H9 (cell line): ENCODE data around the gene YY1. TPM values are rescaled to one million over a fixed set of nuclear protein-coding genes. Genes with fewer than 3 reads are reported as not detected.

ENCODE experiments used
- DNase-seq: peaks from one replicate; pipeline ENCODE4 v3.0.0-alpha.2; 2017
- H2AFZ ChIP-seq: one replicate; pipeline ENCODE4 v1.6.1; 2013; ENCODE audit warnings: mild to moderate bottlenecking, low read length, control low read depth, moderate library complexity
- H2AK5ac ChIP-seq: 2 replicates; pipeline ENCODE4 v1.6.1; 2013; ENCODE audit warnings: low read length, control low read depth, mixed read lengths; ENCODE audit not compliant: insufficient read length
- H2BK120ac ChIP-seq: one replicate; pipeline ENCODE4 v1.6.1; 2013; ENCODE audit warnings: low read depth, mild to moderate bottlenecking, low read length, control low read depth, inconsistent platforms; ENCODE audit not compliant: poor library complexity, severe bottlenecking
- H2BK12ac ChIP-seq: 2 replicates; pipeline ENCODE4 v1.6.1; 2013; ENCODE audit warnings: low read length, control low read depth, mixed read lengths, low read depth; ENCODE audit not compliant: insufficient read length
- H2BK15ac ChIP-seq: 2 replicates; pipeline ENCODE4 v1.6.1; 2013; ENCODE audit warnings: low read depth, low read length, control low read depth
- H2BK20ac ChIP-seq: one replicate; pipeline ENCODE4 v1.6.1; 2013; ENCODE audit warnings: low read depth, mild to moderate bottlenecking, low read length, control low read depth, inconsistent platforms; ENCODE audit not compliant: poor library complexity, severe bottlenecking
- H2BK5ac ChIP-seq: 2 replicates; pipeline ENCODE4 v1.6.1; 2013; ENCODE audit warnings: low read length, control low read depth, mixed read lengths; ENCODE audit not compliant: insufficient read length
- H3K14ac ChIP-seq: 2 replicates; pipeline ENCODE4 v1.6.1; 2013; ENCODE audit warnings: low read length, control low read depth; ENCODE audit not compliant: insufficient read depth
- H3K18ac ChIP-seq: 2 replicates; pipeline ENCODE4 v1.6.1; 2013; ENCODE audit warnings: low read depth, mild to moderate bottlenecking, mixed read lengths, low read length, control low read depth; ENCODE audit not compliant: insufficient read length
- H3K23ac ChIP-seq: 2 replicates; pipeline ENCODE4 v1.6.1; 2013; ENCODE audit warnings: low read length, control low read depth, mixed read lengths, low read depth; ENCODE audit not compliant: insufficient read length
- H3K23me2 ChIP-seq: 2 replicates; pipeline ENCODE4 v1.6.1; 2013; ENCODE audit warnings: low read depth, mild to moderate bottlenecking, mixed read lengths, low read length, control low read depth; ENCODE audit not compliant: insufficient read length, poor library complexity, severe bottlenecking
- H3K27ac ChIP-seq: 2 replicates; pipeline ENCODE4 v1.5.1; 2013; ENCODE audit warnings: low read length, control low read depth, mixed read lengths, low read depth; ENCODE audit not compliant: insufficient read length
- H3K27me3 ChIP-seq: 2 replicates; pipeline ENCODE4 v1.6.1; 2013; ENCODE audit warnings: low read length, control low read depth, inconsistent platforms; ENCODE audit not compliant: insufficient read depth
- H3K4ac ChIP-seq: 2 replicates; pipeline ENCODE4 v1.6.1; 2013; ENCODE audit warnings: low read depth, mild to moderate bottlenecking, control low read depth, inconsistent platforms, low read length, moderate library complexity
- H3K4me1 ChIP-seq: 2 replicates; pipeline ENCODE4 v1.6.1; 2013; ENCODE audit warnings: low read length, control low read depth, inconsistent platforms; ENCODE audit not compliant: insufficient read depth
- H3K4me2 ChIP-seq: 2 replicates; pipeline ENCODE4 v1.6.1; 2013; ENCODE audit warnings: low read length, control low read depth, mixed read lengths; ENCODE audit not compliant: insufficient read length, insufficient read depth
- H3K56ac ChIP-seq: 2 replicates; pipeline ENCODE4 v1.6.1; 2013; ENCODE audit warnings: low read depth, mild to moderate bottlenecking, mixed read lengths, low read length, control low read depth; ENCODE audit not compliant: insufficient read length
- H3K79me1 ChIP-seq: 2 replicates; pipeline ENCODE4 v1.6.1; 2013; ENCODE audit warnings: low read depth, mild to moderate bottlenecking, moderate library complexity, low read length, control low read depth, inconsistent platforms; ENCODE audit not compliant: insufficient read depth, poor library complexity, severe bottlenecking
- H3K79me2 ChIP-seq: 2 replicates; pipeline ENCODE4 v1.6.1; 2013; ENCODE audit warnings: low read length, control low read depth, inconsistent platforms; ENCODE audit not compliant: insufficient read depth
- H3K9ac ChIP-seq: 2 replicates; pipeline ENCODE4 v1.6.1; 2013; ENCODE audit warnings: low read length, control low read depth, mixed read lengths; ENCODE audit not compliant: insufficient read length; ENCODE audit errors: extremely low read depth
- H3K9me3 ChIP-seq: one replicate; pipeline ENCODE4 v1.6.1; 2013; ENCODE audit warnings: low read depth, low read length, inconsistent platforms; ENCODE audit not compliant: control insufficient read depth
- H3T11ph ChIP-seq: one replicate; pipeline ENCODE4 v1.6.1; 2013; ENCODE audit warnings: mild to moderate bottlenecking, low read length, control low read depth, inconsistent platforms
- H4K20me1 ChIP-seq: one replicate; pipeline ENCODE4 v1.6.1; 2013; ENCODE audit not compliant: control insufficient read depth, insufficient read length, insufficient read depth
- H4K5ac ChIP-seq: 2 replicates; pipeline ENCODE4 v1.6.1; 2013; ENCODE audit warnings: low read depth, mild to moderate bottlenecking, mixed read lengths, low read length, control low read depth; ENCODE audit not compliant: insufficient read length
- H4K8ac ChIP-seq: replicated peaks from 2 replicates; pipeline ENCODE4 v1.6.1; 2013; ENCODE audit warnings: low read length, control low read depth, mixed read lengths, low read depth; ENCODE audit not compliant: insufficient read length
- H4K91ac ChIP-seq: 2 replicates; pipeline ENCODE4 v1.6.1; 2013; ENCODE audit warnings: low read depth, mild to moderate bottlenecking, moderate library complexity, mixed read lengths, low read length, control low read depth; ENCODE audit not compliant: insufficient read length
- H3K27ac Mint-ChIP-seq, 3 experiments: 2 replicates in 2 of 3; 3 replicates in 1 of 3; pipeline ENCODE4 v1.8.0; 2020 to 2021; ENCODE audit warnings: mixed read lengths in 3 of 3, mild to moderate bottlenecking in 1 of 3, moderate library complexity in 1 of 3
- H3K27me3 Mint-ChIP-seq: 2 replicates; pipeline ENCODE4 v1.8.0; 2021; ENCODE audit warnings: low read depth, mild to moderate bottlenecking, moderate library complexity, mixed read lengths
- H3K36me3 Mint-ChIP-seq, 3 experiments: 2 replicates in 2 of 3; 3 replicates in 1 of 3; pipeline ENCODE4 v1.8.0; 2020 to 2021; ENCODE audit warnings: low read depth in 3 of 3, mixed read lengths in 3 of 3; ENCODE audit not compliant: insufficient read depth in 1 of 3
- H3K4me1 Mint-ChIP-seq, 2 experiments: 2 replicates each; pipeline ENCODE4 v1.8.0; 2020; ENCODE audit warnings: mixed read lengths in 2 of 2
- H3K4me3 Mint-ChIP-seq, 2 experiments: 2 replicates in 1 of 2; 3 replicates in 1 of 2; pipeline ENCODE4 v1.8.0; 2020 to 2021; ENCODE audit warnings: mild to moderate bottlenecking in 2 of 2, mixed read lengths in 2 of 2, moderate library complexity in 1 of 2
- H3K9me3 Mint-ChIP-seq, 2 experiments: 2 replicates in 1 of 2; 3 replicates in 1 of 2; pipeline ENCODE4 v1.8.0; 2020; ENCODE audit warnings: mild to moderate bottlenecking in 2 of 2, mixed read lengths in 2 of 2, moderate library complexity in 1 of 2
- CTCF ChIP-seq: fragments of 200-600 bp; sonication (generic); conservative IDR thresholded peaks from 3 replicates; pipeline ENCODE4 v1.8.0; 2021; ENCODE audit warnings: antibody characterized with exemption, mild to moderate bottlenecking
- WGBS: extraction: QIAGEN DNeasy Blood & Tissue Kit; methylation state at CpG from one replicate; pipeline ENCODE4 v1.1.7; 2013; ENCODE audit warnings: missing lambda C conversion rate, low lambda C conversion rate, mixed read lengths; ENCODE audit not compliant: insufficient read length; ENCODE audit errors: extremely low coverage; 5-methylcytosine and 5-hydroxymethylcytosine counted together
- total RNA-seq: library from RNA; stranded (reverse); gene quantifications from 2 replicates; pipeline ENCODE4 v1.2.1, GENCODE V29; 2021

Gene YY1
- total RNA-seq, 1 experiment from 2014 or later: 103 TPM

GRCh38 chr14:100329233-100330006, 90.5 kb downstream of the YY1 start:
- H3K27me3 ChIP-seq: no peaks in the 10 kb centered on the region
- no peak overlapping the region for H3K18ac ChIP-seq
- no CpG with 5 or more reads among the region's 36 CpGs for WGBS
- Mint-ChIP-seq H3K9me3 (no peaks in the 10 kb centered on the region), H3K36me3 (peaks cover under 1 to 6% (median under 1%) of the 10 kb centered on the region in 3 experiments; a peak in 4 of 7 replicates), H3K27me3 (peaks cover 1% of the 10 kb centered on the region), H3K27ac (no peak overlapping the region; a peak in 1 of 7 replicates), H3K4me3 (no peak overlapping the region), H3K4me1 (0 out of 4 replicates have a peak, but pooled peaks cover 0 to 3% of the 10 kb centered on the region in 2 experiments)
- no peak overlapping the region for H2BK15ac ChIP-seq
- H4K20me1 ChIP-seq: no peaks in the 10 kb centered on the region
- no peak overlapping the region for H3K9ac ChIP-seq
- no peak overlapping the region for H3K14ac ChIP-seq
- no peak overlapping the region for H3K27ac ChIP-seq
- H2BK5ac ChIP-seq: no peak overlapping the region
- no peak for TF ChIP-seq CTCF
- H3K9me3 ChIP-seq: no peaks in the 10 kb centered on the region
- H2AFZ ChIP-seq: no peak overlapping the region
- no peak overlapping the region for H3K23ac ChIP-seq
- H3K79me1 ChIP-seq: no peaks in the 10 kb centered on the region
- H2BK120ac ChIP-seq: no peak overlapping the region
- no peak overlapping the region for H2AK5ac ChIP-seq
- H2BK12ac ChIP-seq: no peak overlapping the region
- DNase-seq: no peak
- H3T11ph ChIP-seq: no peak overlapping the region
- H4K8ac ChIP-seq: no peak overlapping the region
- no peaks in the 10 kb centered on the region for H3K23me2 ChIP-seq
- no peak overlapping the region for H3K4me2 ChIP-seq
- H3K4me1 ChIP-seq: no peaks in the 10 kb centered on the region
- no peak overlapping the region for H3K4ac ChIP-seq
- H3K56ac ChIP-seq: no peak overlapping the region
- H2BK20ac ChIP-seq: no peak overlapping the region
- H3K79me2 ChIP-seq: no peaks in the 10 kb centered on the region
- no peak overlapping the region for H4K91ac ChIP-seq
- H4K5ac ChIP-seq: no peak overlapping the region
